Activated CD4-positive, CD25-positive, alpha-beta regulatory T cell (primary cell): ENCODE data around the gene C11orf86.

Experiments
- DNase-seq, 4 experiments: peaks; one replicate each; lab custom pipeline; 2025; lab: John Stamatoyannopoulos, UW

C11orf86 gene

DNA sequence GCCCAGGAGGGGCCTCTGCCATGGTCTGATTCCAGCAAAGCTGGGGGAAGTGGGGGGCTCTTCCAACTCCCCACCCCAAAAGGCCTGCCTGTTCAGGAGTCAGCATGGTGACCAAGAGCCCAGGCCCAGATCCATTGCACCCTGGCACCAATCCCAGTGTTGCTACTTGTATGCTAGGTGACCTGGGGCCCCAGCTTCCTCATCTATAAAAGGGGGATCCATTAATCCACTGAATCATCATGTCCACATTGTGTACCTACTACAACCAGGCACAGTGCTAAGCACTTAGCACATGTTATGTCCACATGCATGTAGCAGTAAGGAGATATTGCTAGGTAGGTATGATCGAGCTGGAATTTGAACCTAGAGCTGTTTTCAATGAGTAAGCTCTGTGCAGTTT is 49.9 kb downstream of the C11orf86 start:
- no peak for DNase-seq

DNA sequence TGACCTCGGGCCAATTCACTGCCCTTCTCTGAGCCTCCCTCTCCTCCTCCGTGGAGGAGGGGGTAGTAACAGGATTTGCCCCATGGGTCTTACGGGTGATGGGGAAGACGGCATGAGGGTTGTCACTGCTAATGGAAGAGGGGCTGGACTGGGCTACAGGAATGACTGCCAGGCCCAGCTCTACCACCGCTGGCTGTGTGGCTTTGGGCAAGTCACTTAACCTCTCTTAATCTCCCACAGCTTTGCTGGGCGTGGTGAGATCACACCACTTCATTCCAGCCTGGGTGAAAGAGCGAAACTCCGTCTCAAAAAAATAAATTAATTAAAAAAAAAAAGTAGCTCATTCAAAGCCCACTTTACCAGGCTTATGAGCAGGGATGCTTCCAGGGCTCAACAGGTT is 50.6 kb downstream of the C11orf86 start:
- no peak for DNase-seq
